IMR-90 (cell line): Measurements from ENCODE around the gene ZSCAN12.

Experiments
- CHD1 ChIP-seq: IDR thresholded peaks from 2 replicates; pipeline ENCODE4 v1.6.1; 2012; ENCODE audit warnings: low read depth, low read length, improper control_type of control experiment
- FOS ChIP-seq: fragments of 150-350 bp; IDR thresholded peaks from 2 replicates; pipeline ENCODE4 v1.6.1; 2016; ENCODE audit warnings: low read depth, low read length
- MAZ ChIP-seq: IDR thresholded peaks from 2 replicates; pipeline ENCODE4 v1.6.1; 2012; ENCODE audit warnings: low read depth, mild to moderate bottlenecking, low read length, improper control_type of control experiment, moderate library complexity, borderline replicate concordance
- MXI1 ChIP-seq: IDR thresholded peaks from 2 replicates; pipeline ENCODE4 v1.6.1; 2012; ENCODE audit warnings: low read depth, mild to moderate bottlenecking, low read length, moderate library complexity, borderline replicate concordance
- POLR2A ChIP-seq: IDR thresholded peaks from 2 replicates; pipeline ENCODE4 v1.6.1; 2012; ENCODE audit warnings: mild to moderate bottlenecking, low read depth, low read length
- RAD21 ChIP-seq: IDR thresholded peaks from 2 replicates; pipeline ENCODE4 v1.6.1; 2012; ENCODE audit warnings: low read length, improper control_type of control experiment
- RFX5 ChIP-seq: IDR thresholded peaks from 2 replicates; pipeline ENCODE4 v1.8.0; 2012; ENCODE audit warnings: low read depth, mild to moderate bottlenecking, low read length, moderate library complexity
- TF ChIP-seq, protein P1 (sequence below): fragments of 150-350 bp; IDR thresholded peaks from 2 replicates; pipeline ENCODE4 v1.6.1; 2017; ENCODE audit warnings: mild to moderate bottlenecking, antibody characterized with exemption, low read length, low read depth
- TF ChIP-seq, protein P2 (sequence below): conservative IDR thresholded peaks from 2 replicates; pipeline ENCODE4 v1.5.1; 2012; ENCODE audit warnings: mild to moderate bottlenecking, low read depth, low read length, improper control_type of control experiment
- TF ChIP-seq, protein P3 (sequence below): fragments of 150-350 bp; IDR thresholded peaks from 2 replicates; pipeline ENCODE4 v1.6.1; 2016; ENCODE audit warnings: low read depth, mild to moderate bottlenecking, low read length, moderate library complexity, borderline replicate concordance

DNA sequence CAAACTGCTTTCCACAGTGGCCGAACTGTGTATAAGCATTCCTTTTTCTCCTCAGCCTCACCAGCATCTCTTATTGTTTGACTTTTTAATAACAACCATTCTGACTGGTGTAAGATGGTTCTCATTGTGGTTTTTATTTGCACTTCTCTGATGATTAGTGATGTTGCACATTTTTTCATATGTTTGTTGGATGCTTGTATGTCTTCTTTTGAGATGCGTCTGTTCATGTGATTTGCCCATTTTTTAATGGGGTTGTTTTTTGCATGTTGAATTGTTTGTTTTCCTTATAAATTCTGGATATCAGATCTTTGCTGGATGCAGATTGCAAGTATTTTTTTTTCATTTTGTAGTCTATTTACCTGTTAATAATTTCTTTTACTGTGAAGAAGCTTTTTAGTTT, 11.2 kb upstream of the ZSCAN12 start:
- no peak for TF ChIP-seq RAD21
- TF ChIP-seq POLR2A, result no peak
- TF ChIP-seq, protein P1, sequence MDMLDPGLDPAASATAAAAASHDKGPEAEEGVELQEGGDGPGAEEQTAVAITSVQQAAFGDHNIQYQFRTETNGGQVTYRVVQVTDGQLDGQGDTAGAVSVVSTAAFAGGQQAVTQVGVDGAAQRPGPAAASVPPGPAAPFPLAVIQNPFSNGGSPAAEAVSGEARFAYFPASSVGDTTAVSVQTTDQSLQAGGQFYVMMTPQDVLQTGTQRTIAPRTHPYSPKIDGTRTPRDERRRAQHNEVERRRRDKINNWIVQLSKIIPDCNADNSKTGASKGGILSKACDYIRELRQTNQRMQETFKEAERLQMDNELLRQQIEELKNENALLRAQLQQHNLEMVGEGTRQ, result no peak
- TF ChIP-seq CHD1, result no peak
- TF ChIP-seq, protein P2, sequence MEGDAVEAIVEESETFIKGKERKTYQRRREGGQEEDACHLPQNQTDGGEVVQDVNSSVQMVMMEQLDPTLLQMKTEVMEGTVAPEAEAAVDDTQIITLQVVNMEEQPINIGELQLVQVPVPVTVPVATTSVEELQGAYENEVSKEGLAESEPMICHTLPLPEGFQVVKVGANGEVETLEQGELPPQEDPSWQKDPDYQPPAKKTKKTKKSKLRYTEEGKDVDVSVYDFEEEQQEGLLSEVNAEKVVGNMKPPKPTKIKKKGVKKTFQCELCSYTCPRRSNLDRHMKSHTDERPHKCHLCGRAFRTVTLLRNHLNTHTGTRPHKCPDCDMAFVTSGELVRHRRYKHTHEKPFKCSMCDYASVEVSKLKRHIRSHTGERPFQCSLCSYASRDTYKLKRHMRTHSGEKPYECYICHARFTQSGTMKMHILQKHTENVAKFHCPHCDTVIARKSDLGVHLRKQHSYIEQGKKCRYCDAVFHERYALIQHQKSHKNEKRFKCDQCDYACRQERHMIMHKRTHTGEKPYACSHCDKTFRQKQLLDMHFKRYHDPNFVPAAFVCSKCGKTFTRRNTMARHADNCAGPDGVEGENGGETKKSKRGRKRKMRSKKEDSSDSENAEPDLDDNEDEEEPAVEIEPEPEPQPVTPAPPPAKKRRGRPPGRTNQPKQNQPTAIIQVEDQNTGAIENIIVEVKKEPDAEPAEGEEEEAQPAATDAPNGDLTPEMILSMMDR, result no peak
- TF ChIP-seq MXI1, result no peak
- no peak for TF ChIP-seq MAZ
- TF ChIP-seq FOS, result no peak
- no peak for TF ChIP-seq RFX5
- TF ChIP-seq, protein P3, sequence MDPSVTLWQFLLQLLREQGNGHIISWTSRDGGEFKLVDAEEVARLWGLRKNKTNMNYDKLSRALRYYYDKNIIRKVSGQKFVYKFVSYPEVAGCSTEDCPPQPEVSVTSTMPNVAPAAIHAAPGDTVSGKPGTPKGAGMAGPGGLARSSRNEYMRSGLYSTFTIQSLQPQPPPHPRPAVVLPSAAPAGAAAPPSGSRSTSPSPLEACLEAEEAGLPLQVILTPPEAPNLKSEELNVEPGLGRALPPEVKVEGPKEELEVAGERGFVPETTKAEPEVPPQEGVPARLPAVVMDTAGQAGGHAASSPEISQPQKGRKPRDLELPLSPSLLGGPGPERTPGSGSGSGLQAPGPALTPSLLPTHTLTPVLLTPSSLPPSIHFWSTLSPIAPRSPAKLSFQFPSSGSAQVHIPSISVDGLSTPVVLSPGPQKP, result no peak
